ENCODE results near the gene CST4. TPM values are rescaled to one million over a fixed set of nuclear protein-coding genes. Genes with fewer than 3 reads are reported as not detected.

CST4 gene
- polyA plus RNA-seq, 2 donors: not detected

- Histone ChIP-seq H3K27me3 (ENCODE audit: control insufficient read depth in 1 of 2, insufficient read depth in 2 of 2, low read length in 2 of 2) (no peaks in the 10 kb centered on the region), H3K4me1 (ENCODE audit: control insufficient read depth in 2 of 2, insufficient read depth in 2 of 2, low read length in 1 of 2) (peaks cover 2 to 6% of the 10 kb centered on the region in 2 donors), H3K9me3 (ENCODE audit: control insufficient read depth in 2 of 2, insufficient read depth in 1 of 2, low read depth in 1 of 2, low read length in 1 of 2) (no peaks in the 10 kb centered on the region), H3K4me3 (ENCODE audit: low read depth in 1 of 2, low read length in 2 of 2) (no peak overlapping the region), H3K27ac (ENCODE audit: low read depth in 2 of 2, low read length in 1 of 2) (no peak overlapping the region), H3K36me3 (ENCODE audit: control insufficient read depth in 2 of 2, insufficient read depth in 2 of 2, low read length in 1 of 2) (no peaks in the 10 kb centered on the region)
Observed at GRCh38 chr20:23652371-23652770, 36.5 kb downstream of the CST4 start.

- Histone ChIP-seq H3K4me3 (ENCODE audit: low read depth in 1 of 2, low read length in 2 of 2) (no peak overlapping the region), H3K36me3 (ENCODE audit: control insufficient read depth in 2 of 2, insufficient read depth in 2 of 2, low read length in 1 of 2) (no peaks in the 10 kb centered on the region), H3K9me3 (ENCODE audit: control insufficient read depth in 2 of 2, insufficient read depth in 1 of 2, low read depth in 1 of 2, low read length in 1 of 2) (no peaks in the 10 kb centered on the region), H3K27ac (ENCODE audit: low read depth in 2 of 2, low read length in 1 of 2) (no peak overlapping the region), H3K4me1 (ENCODE audit: control insufficient read depth in 2 of 2, insufficient read depth in 2 of 2, low read length in 1 of 2) (peaks cover 2 to 6% of the 10 kb centered on the region in 2 donors), H3K27me3 (ENCODE audit: control insufficient read depth in 1 of 2, insufficient read depth in 2 of 2, low read length in 2 of 2) (no peaks in the 10 kb centered on the region)
- WGBS, 2 donors: 86 to 88% methylated on average over 2 of the region's 2 CpGs
Observed at GRCh38 chr20:23651117-23651516, 37.7 kb downstream of the CST4 start.

GRCh38 chr20:23649830-23650417 is 38.9 kb downstream of the CST4 start:
- Histone ChIP-seq H3K27me3 (ENCODE audit: control insufficient read depth in 1 of 2, insufficient read depth in 2 of 2, low read length in 2 of 2) (no peaks in the 10 kb centered on the region), H3K4me1 (ENCODE audit: control insufficient read depth in 2 of 2, insufficient read depth in 2 of 2, low read length in 1 of 2) (peaks cover 2 to 4% of the 10 kb centered on the region in 2 donors), H3K9me3 (ENCODE audit: control insufficient read depth in 2 of 2, insufficient read depth in 1 of 2, low read depth in 1 of 2, low read length in 1 of 2) (no peaks in the 10 kb centered on the region), H3K36me3 (ENCODE audit: control insufficient read depth in 2 of 2, insufficient read depth in 2 of 2, low read length in 1 of 2) (no peaks in the 10 kb centered on the region), H3K4me3 (ENCODE audit: low read depth in 1 of 2, low read length in 2 of 2) (no peak overlapping the region), H3K27ac (ENCODE audit: low read depth in 2 of 2, low read length in 1 of 2) (no peak overlapping the region)
- WGBS, 2 donors: 90 to 93% methylated on average over 1 of the region's 1 CpG

DNA sequence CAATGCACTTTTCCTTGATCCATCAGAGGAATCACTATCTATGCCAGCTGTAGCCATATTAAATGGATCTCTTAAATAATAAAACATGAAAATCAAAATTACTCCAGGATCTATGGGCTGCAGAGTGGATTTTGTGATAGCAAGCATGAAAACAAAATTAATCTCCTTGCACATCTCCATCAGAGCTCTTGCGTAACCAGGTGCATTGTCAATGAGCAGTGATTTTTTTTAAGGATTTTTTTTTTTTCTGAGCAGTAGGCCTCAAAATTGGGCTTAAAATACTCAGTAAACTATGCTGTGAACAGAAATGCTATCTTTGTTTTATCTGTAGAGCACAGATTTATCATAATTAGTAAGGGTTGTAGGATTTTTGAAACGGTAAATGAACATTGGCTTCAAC is 39.6 kb downstream of the CST4 start:
- peaks cover 2 to 4% of the 10 kb centered on the region in 2 donors for H3K4me1 ChIP-seq (ENCODE audit: control insufficient read depth in 2 of 2, insufficient read depth in 2 of 2, low read length in 1 of 2)
- 76 to 88% methylated on average over 2 of the region's 2 CpGs for WGBS, 2 donors
- no peak overlapping the region for H3K27ac ChIP-seq (ENCODE audit: low read depth in 2 of 2, low read length in 1 of 2)
- no peaks in the 10 kb centered on the region for H3K27me3 ChIP-seq (ENCODE audit: control insufficient read depth in 1 of 2, insufficient read depth in 2 of 2, low read length in 2 of 2)
- no peak overlapping the region for H3K4me3 ChIP-seq (ENCODE audit: low read depth in 1 of 2, low read length in 2 of 2)
- no peaks in the 10 kb centered on the region for H3K9me3 ChIP-seq (ENCODE audit: control insufficient read depth in 2 of 2, insufficient read depth in 1 of 2, low read depth in 1 of 2, low read length in 1 of 2)
- no peaks in the 10 kb centered on the region for H3K36me3 ChIP-seq (ENCODE audit: control insufficient read depth in 2 of 2, insufficient read depth in 2 of 2, low read length in 1 of 2)

GRCh38 chr20:23647346-23647745 is 41.5 kb downstream of the CST4 start:
- WGBS, 2 donors: 94 to 98% methylated on average over 2 of the region's 2 CpGs
- Histone ChIP-seq H3K36me3 (ENCODE audit: control insufficient read depth in 2 of 2, insufficient read depth in 2 of 2, low read length in 1 of 2) (no peaks in the 10 kb centered on the region), H3K27ac (ENCODE audit: low read depth in 2 of 2, low read length in 1 of 2) (no peak overlapping the region), H3K4me3 (ENCODE audit: low read depth in 1 of 2, low read length in 2 of 2) (no peak overlapping the region), H3K9me3 (ENCODE audit: control insufficient read depth in 2 of 2, insufficient read depth in 1 of 2, low read depth in 1 of 2, low read length in 1 of 2) (no peaks in the 10 kb centered on the region), H3K27me3 (ENCODE audit: control insufficient read depth in 1 of 2, insufficient read depth in 2 of 2, low read length in 2 of 2) (no peaks in the 10 kb centered on the region), H3K4me1 (ENCODE audit: control insufficient read depth in 2 of 2, insufficient read depth in 2 of 2, low read length in 1 of 2) (peaks cover 0 to 2% of the 10 kb centered on the region in 2 donors)

- Histone ChIP-seq H3K27ac (ENCODE audit: low read depth in 2 of 2, low read length in 1 of 2) (no peak overlapping the region), H3K36me3 (ENCODE audit: control insufficient read depth in 2 of 2, insufficient read depth in 2 of 2, low read length in 1 of 2) (no peaks in the 10 kb centered on the region), H3K9me3 (ENCODE audit: control insufficient read depth in 2 of 2, insufficient read depth in 1 of 2, low read depth in 1 of 2, low read length in 1 of 2) (no peaks in the 10 kb centered on the region), H3K4me3 (ENCODE audit: low read depth in 1 of 2, low read length in 2 of 2) (no peak overlapping the region), H3K4me1 (ENCODE audit: control insufficient read depth in 2 of 2, insufficient read depth in 2 of 2, low read length in 1 of 2) (peaks cover 0 to 3% of the 10 kb centered on the region in 2 donors), H3K27me3 (ENCODE audit: control insufficient read depth in 1 of 2, insufficient read depth in 2 of 2, low read length in 2 of 2) (no peaks in the 10 kb centered on the region)
- 50 to 53% methylated on average over 4 of the region's 4 CpGs for WGBS, 2 donors
Observed at GRCh38 chr20:23646106-23646873, 42.5 kb downstream of the CST4 start.

DNA sequence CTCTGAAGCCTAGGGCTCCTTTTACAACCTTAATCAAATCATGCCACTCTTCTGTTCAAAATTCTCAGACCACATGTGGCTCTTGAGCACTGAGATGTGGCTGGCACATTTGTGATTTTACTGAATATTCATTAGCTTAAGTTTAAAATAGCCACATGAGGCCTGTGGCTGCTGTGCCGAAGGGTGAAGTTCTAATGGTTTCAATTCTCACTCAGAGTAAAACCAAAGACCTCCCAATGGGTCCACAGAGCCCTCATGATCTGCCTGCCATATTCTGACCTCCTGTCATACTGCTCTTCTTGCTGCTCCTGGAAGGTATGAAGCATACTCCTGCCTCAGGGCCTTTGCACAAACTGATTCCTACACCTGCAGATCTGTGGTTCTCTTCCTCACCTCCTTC is 43.3 kb downstream of the CST4 start:
- no peaks in the 10 kb centered on the region for H3K36me3 ChIP-seq (ENCODE audit: control insufficient read depth in 2 of 2, insufficient read depth in 2 of 2, low read length in 1 of 2)
- 81 to 95% methylated on average over 1 of the region's 1 CpG for WGBS, 2 donors

DNA sequence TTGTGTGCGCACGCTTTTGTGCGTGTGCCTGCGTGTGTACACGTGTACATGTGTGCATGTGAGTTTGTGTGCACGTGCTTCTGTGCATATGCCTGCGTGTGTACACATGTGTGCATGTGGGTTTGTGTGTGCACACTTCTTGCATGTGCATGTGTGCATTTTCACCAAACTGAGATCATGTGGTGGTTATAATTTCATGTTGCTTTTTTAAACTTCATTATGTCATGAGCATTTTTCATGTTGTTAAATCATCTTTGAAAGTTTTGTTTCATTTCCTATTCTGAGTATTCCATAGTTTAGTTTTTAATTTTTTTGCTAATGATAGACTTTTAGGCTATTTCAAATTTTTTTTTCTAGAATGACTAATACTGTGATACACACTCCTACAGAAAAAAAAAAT is 44.7 kb downstream of the CST4 start:
- Histone ChIP-seq H3K27ac (ENCODE audit: low read depth in 2 of 2, low read length in 1 of 2) (no peak overlapping the region), H3K4me1 (ENCODE audit: control insufficient read depth in 2 of 2, insufficient read depth in 2 of 2, low read length in 1 of 2) (peaks cover 0 to 7% of the 10 kb centered on the region in 2 donors), H3K4me3 (ENCODE audit: low read depth in 1 of 2, low read length in 2 of 2) (no peak overlapping the region), H3K36me3 (ENCODE audit: control insufficient read depth in 2 of 2, insufficient read depth in 2 of 2, low read length in 1 of 2) (no peaks in the 10 kb centered on the region), H3K27me3 (ENCODE audit: control insufficient read depth in 1 of 2, insufficient read depth in 2 of 2, low read length in 2 of 2) (no peaks in the 10 kb centered on the region), H3K9me3 (ENCODE audit: control insufficient read depth in 2 of 2, insufficient read depth in 1 of 2, low read depth in 1 of 2, low read length in 1 of 2) (no peaks in the 10 kb centered on the region)
- 96 to 98% methylated on average over 7 of the region's 7 CpGs for WGBS, 2 donors

More for the DNA sequence above, 43.3 kb downstream of the CST4 start:
- Histone ChIP-seq H3K27ac (ENCODE audit: low read depth in 2 of 2, low read length in 1 of 2) (no peak overlapping the region), H3K4me1 (ENCODE audit: control insufficient read depth in 2 of 2, insufficient read depth in 2 of 2, low read length in 1 of 2) (peaks cover 0 to 3% of the 10 kb centered on the region in 2 donors), H3K27me3 (ENCODE audit: control insufficient read depth in 1 of 2, insufficient read depth in 2 of 2, low read length in 2 of 2) (no peaks in the 10 kb centered on the region), H3K9me3 (ENCODE audit: control insufficient read depth in 2 of 2, insufficient read depth in 1 of 2, low read depth in 1 of 2, low read length in 1 of 2) (no peaks in the 10 kb centered on the region), H3K4me3 (ENCODE audit: low read depth in 1 of 2, low read length in 2 of 2) (no peak overlapping the region)

- H3K4me3 ChIP-seq (ENCODE audit: low read depth in 1 of 2, low read length in 2 of 2): no peak overlapping the region
- no peaks in the 10 kb centered on the region for H3K9me3 ChIP-seq (ENCODE audit: control insufficient read depth in 2 of 2, insufficient read depth in 1 of 2, low read depth in 1 of 2, low read length in 1 of 2)
- WGBS, 2 donors: 81 to 90% methylated on average over 6 of the region's 6 CpGs
- H3K4me1 ChIP-seq (ENCODE audit: control insufficient read depth in 2 of 2, insufficient read depth in 2 of 2, low read length in 1 of 2): peaks cover 0 to 7% of the 10 kb centered on the region in 2 donors
- H3K36me3 ChIP-seq (ENCODE audit: control insufficient read depth in 2 of 2, insufficient read depth in 2 of 2, low read length in 1 of 2): no peaks in the 10 kb centered on the region
- no peak overlapping the region for H3K27ac ChIP-seq (ENCODE audit: low read depth in 2 of 2, low read length in 1 of 2)
- no peaks in the 10 kb centered on the region for H3K27me3 ChIP-seq (ENCODE audit: control insufficient read depth in 1 of 2, insufficient read depth in 2 of 2, low read length in 2 of 2)
Observed at GRCh38 chr20:23643659-23644058, 45.2 kb downstream of the CST4 start.
